MCF 10A (cell line): ENCODE results near the gene TRAPPC4. TPM values are rescaled to one million over a fixed set of nuclear protein-coding genes. Genes with fewer than 3 reads are reported as not detected.

Experiments used
- BruUV-seq: library from RNA; stranded (reverse); fragments of 400-500 nt; replicated peaks from 2 replicates; lab custom pipeline; 2021; lab: Mats Ljungman, UMichigan
- CTCF ChIA-PET: fragments of 300-600 bp; sonication (Branson Sonifier 250); formaldehyde crosslinking; extraction: SDS; loops from one replicate; lab custom pipeline; 2021; ENCODE audit warnings: antibody characterized with exemption, inconsistent platforms; lab: Yijun Ruan, JAX
- POLR2A ChIA-PET: fragments of 300-600, 350-650 bp; sonication (Branson Sonifier 250); formaldehyde crosslinking; extraction: SDS; loops from one replicate; lab custom pipeline; 2020; ENCODE audit warnings: antibody characterized with exemption, inconsistent platforms; lab: Yijun Ruan, JAX
- DNase-seq: peaks from one replicate; pipeline ENCODE4 v3.0.0-alpha.2; 2018; ENCODE audit not compliant: unreplicated experiment
- H3K27ac Mint-ChIP-seq: one replicate; pipeline ENCODE4 v1.8.0; 2022; ENCODE audit warnings: mild to moderate bottlenecking, low read depth, mixed read lengths; ENCODE audit not compliant: unreplicated experiment
- H3K27me3 Mint-ChIP-seq: one replicate; pipeline ENCODE4 v1.8.0; 2022; ENCODE audit warnings: mixed read lengths; ENCODE audit not compliant: insufficient read depth, unreplicated experiment
- H3K36me3 Mint-ChIP-seq: one replicate; pipeline ENCODE4 v1.8.0; 2022; ENCODE audit warnings: mild to moderate bottlenecking, moderate library complexity, mixed read lengths; ENCODE audit not compliant: insufficient read depth, unreplicated experiment
- H3K4me1 Mint-ChIP-seq: one replicate; pipeline ENCODE4 v1.8.0; 2022; ENCODE audit warnings: mixed read lengths; ENCODE audit not compliant: insufficient read depth, unreplicated experiment
- H3K4me3 Mint-ChIP-seq: one replicate; pipeline ENCODE4 v1.8.0; 2022; ENCODE audit warnings: mild to moderate bottlenecking, moderate library complexity, mixed read lengths; ENCODE audit not compliant: unreplicated experiment
- H3K9me3 Mint-ChIP-seq: one replicate; pipeline ENCODE4 v1.8.0; 2022; ENCODE audit warnings: mixed read lengths; ENCODE audit not compliant: unreplicated experiment
- CTCF ChIP-seq: fragments of 200-600 bp; IDR thresholded peaks from one replicate; pipeline ENCODE4 v1.8.0; 2022; ENCODE audit warnings: antibody characterized with exemption, mild to moderate bottlenecking; ENCODE audit not compliant: unreplicated experiment
- intact Hi-C: fragments of 100-400 bp; cut with micrococcal nuclease; formaldehyde crosslinking; loops from 2 replicates; pipeline ENCODE4 v1.14.1; 2022
- total RNA-seq: library from RNA; stranded (reverse); gene quantifications from 2 replicates; pipeline ENCODE4 v1.2.3, GENCODE V29; 2022

TRAPPC4 gene
- total RNA-seq, 1 experiment from 2014 or later, result 78.6 TPM

DNA sequence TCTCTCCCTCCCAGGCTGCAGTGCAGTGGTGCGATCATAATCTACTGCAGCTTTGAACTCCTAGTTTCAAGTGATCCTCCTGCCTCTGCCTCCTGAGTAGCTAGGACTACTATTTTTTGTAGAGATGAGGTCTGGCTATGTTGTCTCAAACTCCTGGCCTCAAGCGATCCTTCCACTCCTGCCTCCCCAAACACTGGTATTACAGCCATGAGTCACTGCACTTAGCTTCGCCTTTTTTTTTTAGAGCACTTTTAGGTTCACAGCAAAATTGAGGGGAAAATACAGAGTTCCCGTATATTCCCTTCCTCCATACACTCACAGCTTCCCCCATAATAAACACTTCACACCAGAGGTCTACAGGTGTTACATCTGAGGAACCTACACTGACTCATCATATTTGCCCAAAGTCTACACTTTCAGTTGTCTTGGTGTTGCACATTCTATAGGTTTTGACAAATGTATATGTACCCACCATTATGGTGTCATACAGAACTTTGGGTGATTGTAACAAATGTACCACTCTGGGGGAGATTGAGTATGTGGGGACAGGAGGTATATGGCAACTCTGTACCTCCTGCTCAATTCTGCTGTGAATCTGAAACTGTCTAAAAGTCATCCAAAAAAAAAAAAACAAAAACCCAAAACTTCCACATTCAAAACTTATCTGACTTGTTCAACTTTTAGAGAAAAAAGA is 23.4 kb downstream of the TRAPPC4 start:
- DNase-seq, result no peak
- Mint-ChIP-seq H3K27ac (no peak overlapping the region), H3K9me3 (no peaks in the 10 kb centered on the region), H3K36me3 (peaks cover 34% of the 10 kb centered on the region), H3K4me3 (no peak overlapping the region), H3K4me1 (no peaks in the 10 kb centered on the region), H3K27me3 (no peaks in the 10 kb centered on the region)
- BruUV-seq, result no TSS peak
- intact Hi-C loops, result no loop called here
- ChIA-PET CTCF (interaction anchor here (0.7 to 2.5 kb wide), 4 partner anchors 10 to 611 kb away, joined by 3 to 10 read pairs (median 4); partner anchors contain the start of gene TRAPPC4), POLR2A (interaction anchor here (0.9 to 1.7 kb wide), 3 partner anchors 15 to 154 kb away, joined by 3 to 4 read pairs (median 3); partner anchors contain the start of gene CENATAC)
- no peak for TF ChIP-seq CTCF

GRCh38 chr11:119042927-119043326 is 24.4 kb downstream of the TRAPPC4 start:
- no peaks in the 10 kb centered on the region for H3K27me3 Mint-ChIP-seq
- ChIA-PET CTCF (interaction anchor here (0.6 to 2.5 kb wide), 4 partner anchors 11 to 154 kb away, joined by 3 to 10 read pairs (median 4); partner anchors contain the start of genes HYOU1 and TRAPPC4), POLR2A (interaction anchor here (1.7 kb wide), 1 partner anchor 14 kb away, joined by 4 read pairs; no protein-coding TSS in a partner anchor)
- H3K4me3 Mint-ChIP-seq, result no peak overlapping the region
- H3K36me3 Mint-ChIP-seq, result peaks cover 42% of the 10 kb centered on the region
- H3K27ac Mint-ChIP-seq, result no peak overlapping the region
- no peak for TF ChIP-seq CTCF
- no TSS peak for BruUV-seq
- H3K4me1 Mint-ChIP-seq, result no peaks in the 10 kb centered on the region
- H3K9me3 Mint-ChIP-seq, result no peaks in the 10 kb centered on the region
- intact Hi-C loops, result no loop called here
- no peak for DNase-seq

- Mint-ChIP-seq H3K4me3 (no peak overlapping the region), H3K36me3 (peaks cover 57% of the 10 kb centered on the region), H3K27ac (no peak overlapping the region), H3K9me3 (no peaks in the 10 kb centered on the region), H3K27me3 (no peaks in the 10 kb centered on the region), H3K4me1 (no peaks in the 10 kb centered on the region)
- BruUV-seq, result no TSS peak
- DNase-seq, result no peak
- POLR2A ChIA-PET, result interaction anchor here (1.1 to 1.4 kb wide), 2 partner anchors 23 to 26 kb away, joined by 3 read pairs; partner anchors contain the start of genes RPS25, TRAPPC4 and VPS11
- intact Hi-C loops, result no loop called here
- TF ChIP-seq CTCF, result no peak
- CTCF ChIA-PET, result no interaction called here
These were observed 26.1 kb downstream of the TRAPPC4 start for GRCh38 chr11:119044708-119045107.

DNA sequence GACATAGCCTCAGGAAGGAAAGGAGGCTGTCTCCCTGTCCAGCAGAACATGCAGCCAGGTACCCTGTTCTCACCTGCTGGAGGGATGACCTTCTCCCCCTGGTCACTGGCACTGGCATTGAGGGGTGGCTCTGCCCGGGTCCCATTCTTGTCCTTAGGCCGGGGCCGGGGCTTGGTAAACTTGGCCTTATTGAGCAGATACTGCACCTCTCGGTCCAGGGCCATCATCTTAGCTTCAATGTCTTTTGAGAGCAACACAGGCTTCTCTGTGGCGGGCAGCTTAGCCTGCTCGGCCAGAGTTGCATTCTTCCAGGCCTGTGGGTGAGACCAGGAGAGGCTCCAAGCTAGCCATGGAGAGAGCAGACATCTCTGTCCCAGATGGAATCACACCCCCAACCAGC is 27.9 kb downstream of the TRAPPC4 start:
- Mint-ChIP-seq H3K9me3 (no peaks in the 10 kb centered on the region), H3K27me3 (no peaks in the 10 kb centered on the region), H3K27ac (no peak overlapping the region), H3K36me3 (peaks cover 75% of the 10 kb centered on the region), H3K4me1 (no peaks in the 10 kb centered on the region), H3K4me3 (no peak overlapping the region)
- no TSS peak for BruUV-seq
- POLR2A ChIA-PET, result no interaction called here
- TF ChIP-seq CTCF, result no peak
- no peak for DNase-seq
- CTCF ChIA-PET, result interaction anchor here (0.5 to 1.4 kb wide), 2 partner anchors 10 to 584 kb away, joined by 3 to 4 read pairs; no protein-coding TSS in a partner anchor
- intact Hi-C loops, result no loop called here
